ENCODE results near the gene XRCC1. TPM values are rescaled to one million over a fixed set of nuclear protein-coding genes. Genes with fewer than 3 reads are reported as not detected.

XRCC1 gene
- total RNA-seq, 1 experiment from 2014 or later, result 40.7 TPM

DNA sequence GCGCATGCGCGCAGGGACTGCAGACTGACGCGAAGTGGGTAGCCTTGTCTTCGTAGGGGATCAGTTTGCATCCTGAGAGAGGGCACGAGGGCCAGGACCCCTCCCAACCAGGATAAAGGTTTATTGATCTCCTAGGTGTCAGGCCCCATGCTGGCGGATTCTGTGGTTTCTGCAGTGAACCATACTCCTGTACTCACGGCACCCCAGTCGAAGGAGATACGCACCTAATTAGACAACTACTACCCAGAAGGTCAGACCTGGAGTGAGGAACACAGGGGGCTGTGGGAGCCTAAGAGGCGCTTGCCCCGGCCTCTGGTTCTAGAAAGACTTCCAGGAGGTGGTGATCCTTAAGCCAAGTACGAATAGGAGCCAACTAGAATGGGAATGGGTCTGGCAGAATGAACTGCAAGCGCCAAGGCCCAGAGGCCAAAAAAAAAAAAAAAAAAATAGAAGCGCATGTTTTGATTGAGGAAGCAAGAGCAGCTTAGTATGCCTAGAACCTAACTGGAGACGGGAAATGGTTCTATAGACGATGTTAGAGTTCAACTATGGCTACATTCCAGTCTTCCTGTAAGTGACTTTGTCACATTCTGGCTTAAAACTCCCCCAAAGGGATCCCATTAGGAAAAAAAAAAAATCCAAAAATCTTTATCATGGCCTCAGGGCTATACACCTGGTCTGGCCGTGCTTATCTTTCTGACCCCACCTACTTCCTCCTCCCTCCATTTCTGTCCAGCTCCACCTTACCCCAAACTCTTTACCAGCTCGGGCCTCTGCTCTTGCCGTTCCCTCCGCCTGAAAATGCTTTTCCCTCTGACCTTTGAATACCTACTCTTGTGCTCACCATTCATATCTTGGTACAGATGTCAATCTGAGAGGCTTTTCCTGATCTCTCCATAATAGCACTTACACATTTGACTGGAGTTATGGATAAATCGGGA is 45.0 kb upstream of the XRCC1 start:
- H3K4me1 Mint-ChIP-seq (ENCODE audit: low read depth, unreplicated experiment), result peaks cover 8% of the 10 kb centered on the region
- no peaks in the 10 kb centered on the region for H3K27me3 Mint-ChIP-seq (ENCODE audit: insufficient read depth, unreplicated experiment)
- no peaks in the 10 kb centered on the region for H3K9me3 Mint-ChIP-seq (ENCODE audit: unreplicated experiment)
- ChIA-PET CTCF (no interaction called here), POLR2A (interaction anchor here (1.7 kb wide), 1 partner anchor 48 kb away, joined by 4 read pairs; no protein-coding TSS in a partner anchor)
- TF ChIP-seq, protein P1, sequence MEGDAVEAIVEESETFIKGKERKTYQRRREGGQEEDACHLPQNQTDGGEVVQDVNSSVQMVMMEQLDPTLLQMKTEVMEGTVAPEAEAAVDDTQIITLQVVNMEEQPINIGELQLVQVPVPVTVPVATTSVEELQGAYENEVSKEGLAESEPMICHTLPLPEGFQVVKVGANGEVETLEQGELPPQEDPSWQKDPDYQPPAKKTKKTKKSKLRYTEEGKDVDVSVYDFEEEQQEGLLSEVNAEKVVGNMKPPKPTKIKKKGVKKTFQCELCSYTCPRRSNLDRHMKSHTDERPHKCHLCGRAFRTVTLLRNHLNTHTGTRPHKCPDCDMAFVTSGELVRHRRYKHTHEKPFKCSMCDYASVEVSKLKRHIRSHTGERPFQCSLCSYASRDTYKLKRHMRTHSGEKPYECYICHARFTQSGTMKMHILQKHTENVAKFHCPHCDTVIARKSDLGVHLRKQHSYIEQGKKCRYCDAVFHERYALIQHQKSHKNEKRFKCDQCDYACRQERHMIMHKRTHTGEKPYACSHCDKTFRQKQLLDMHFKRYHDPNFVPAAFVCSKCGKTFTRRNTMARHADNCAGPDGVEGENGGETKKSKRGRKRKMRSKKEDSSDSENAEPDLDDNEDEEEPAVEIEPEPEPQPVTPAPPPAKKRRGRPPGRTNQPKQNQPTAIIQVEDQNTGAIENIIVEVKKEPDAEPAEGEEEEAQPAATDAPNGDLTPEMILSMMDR (IDR thresholded peaks at IDR 0.05; ENCODE audit: insufficient read depth in 1 of 2, low read depth in 1 of 2, low read length in 1 of 2, severe bottlenecking in 1 of 2, unreplicated experiment in 1 of 2), result no peak
- Histone ChIP-seq H3K27me3 (replicated peaks; ENCODE audit: control insufficient read depth, insufficient read depth, low read length) (no peaks in the 10 kb centered on the region), H3K4me3 (ENCODE audit: low read depth, low read length) (peak overlapping the region; percentile 90), H3K4me1 (peaks cover 4% of the 10 kb centered on the region; the same call in 1 of the 2 replicates), H3K9me3 (no peaks in the 10 kb centered on the region), H3K36me3 (ENCODE audit: control insufficient read depth, insufficient read depth, low read length) (no peaks in the 10 kb centered on the region)
- no peak for DNase-seq
- H3K27ac Mint-ChIP-seq (ENCODE audit: unreplicated experiment), result peak overlapping the region; percentile 100
- peaks cover 22% of the 10 kb centered on the region for H3K36me3 Mint-ChIP-seq (ENCODE audit: insufficient read depth, unreplicated experiment)
- BruUV-seq (replicated peaks), result TSS peak; percentile 75
- H3K4me3 Mint-ChIP-seq (ENCODE audit: unreplicated experiment), result peak overlapping the region; percentile 96
- intact Hi-C loops (cut with micrococcal nuclease; ENCODE audit: unreplicated experiment), result no loop called here

DNA sequence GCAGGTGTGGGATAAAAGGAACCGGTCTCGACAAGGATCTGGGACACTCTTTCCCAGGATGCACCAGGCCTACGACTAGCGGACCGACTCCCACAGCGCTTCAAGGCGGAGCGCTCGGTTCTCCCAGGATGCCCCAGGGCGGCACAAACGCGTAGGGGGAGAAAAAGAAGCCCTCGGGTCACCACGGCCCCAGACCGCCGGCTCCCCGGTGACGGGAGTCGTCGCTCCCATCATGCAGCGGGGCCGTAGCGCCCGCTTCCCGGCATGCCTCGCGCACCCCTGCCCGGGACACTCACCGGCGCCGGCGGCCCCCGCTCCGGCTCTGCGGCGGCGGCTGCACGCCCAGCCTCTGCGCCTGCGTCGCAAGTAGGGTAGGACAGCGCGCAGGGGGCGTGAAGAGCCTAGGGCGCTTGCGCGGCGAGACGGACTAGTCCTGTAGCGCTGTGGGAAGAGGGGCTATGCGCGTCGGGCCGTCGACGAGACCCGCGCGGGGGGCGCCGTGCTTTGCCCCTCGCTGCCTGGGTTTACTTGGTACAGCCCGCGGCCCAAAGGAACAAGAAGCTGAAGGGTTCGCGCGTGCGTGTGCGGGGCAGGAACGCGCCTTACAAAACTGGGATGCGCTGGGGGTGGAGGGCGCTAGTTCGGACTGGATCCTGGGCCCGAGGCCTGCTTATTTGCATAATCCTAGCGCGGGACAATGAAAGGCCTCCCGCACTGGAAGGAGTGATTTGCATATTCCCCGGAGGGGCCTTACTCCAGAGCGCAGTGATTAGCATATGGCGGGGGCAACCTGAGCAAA is 44.1 kb upstream of the XRCC1 start, which contains the start of gene ZNF428:
TSS of gene ZNF428 (minus strand) at position 368 of the 799 bp plus-strand sequence. CDS start 5,325 bp downstream, outside the sequence.
- intact Hi-C loops (cut with micrococcal nuclease; ENCODE audit: unreplicated experiment), result loop anchor here (1.0 to 2.0 kb wide), 3 partner anchors 15 to 49 kb away; partner anchors contain the start of genes IRGQ and ZNF576
- Mint-ChIP-seq H3K9me3 (ENCODE audit: unreplicated experiment) (no peaks in the 10 kb centered on the region), H3K4me3 (ENCODE audit: unreplicated experiment) (peak within 1 kb of the TSS; percentile 96), H3K27me3 (ENCODE audit: insufficient read depth, unreplicated experiment) (no peaks in the 10 kb centered on the region), H3K27ac (ENCODE audit: unreplicated experiment) (peak within 1 kb of the TSS; percentile 100), H3K36me3 (ENCODE audit: insufficient read depth, unreplicated experiment) (peaks cover 22% of the 10 kb centered on the region), H3K4me1 (ENCODE audit: low read depth, unreplicated experiment) (peaks cover 8% of the 10 kb centered on the region)
- Histone ChIP-seq H3K36me3 (ENCODE audit: control insufficient read depth, insufficient read depth, low read length) (no peaks in the 10 kb centered on the region), H3K27me3 (replicated peaks; ENCODE audit: control insufficient read depth, insufficient read depth, low read length) (no peaks in the 10 kb centered on the region), H3K4me3 (ENCODE audit: low read depth, low read length) (peak within 1 kb of the TSS; percentile 90), H3K9me3 (no peaks in the 10 kb centered on the region), H3K4me1 (peaks cover 4% of the 10 kb centered on the region; the same call in 1 of the 2 replicates)
- TF ChIP-seq, protein P1 (IDR thresholded peaks at IDR 0.05; ENCODE audit: insufficient read depth in 1 of 2, low read depth in 1 of 2, low read length in 1 of 2, severe bottlenecking in 1 of 2, unreplicated experiment in 1 of 2), result no peak
- POLR2A ChIA-PET, result interaction anchor here (1.7 kb wide), 1 partner anchor 49 kb away, joined by 4 read pairs; no protein-coding TSS in a partner anchor
- CTCF ChIA-PET, result no interaction called here
- DNase-seq, result peak; percentile 91 to 95
- BruUV-seq (replicated peaks), result no TSS peak

DNA sequence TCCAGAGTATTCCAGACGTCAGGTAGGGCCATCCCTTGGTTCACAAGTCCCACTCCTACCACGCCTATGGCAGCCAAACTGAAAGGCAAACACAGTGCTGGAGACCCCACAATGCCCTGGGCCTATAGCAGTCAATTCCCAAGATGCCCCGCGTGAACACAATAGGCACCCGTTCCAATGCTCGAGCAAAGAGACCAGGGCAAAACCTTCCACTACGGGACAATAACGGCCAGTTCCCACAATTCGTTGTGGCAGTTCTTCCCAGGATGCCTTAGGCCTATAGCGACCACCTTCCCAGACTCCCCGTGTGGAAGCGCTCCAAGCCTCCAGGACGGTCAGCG is 43.6 kb upstream of the XRCC1 start:
- POLR2A ChIA-PET, result interaction anchor here (1.7 kb wide), 1 partner anchor 50 kb away, joined by 4 read pairs; no protein-coding TSS in a partner anchor
- peaks cover 17% of the 10 kb centered on the region for H3K36me3 Mint-ChIP-seq (ENCODE audit: insufficient read depth, unreplicated experiment)
- Histone ChIP-seq H3K36me3 (ENCODE audit: control insufficient read depth, insufficient read depth, low read length) (no peaks in the 10 kb centered on the region), H3K9me3 (no peaks in the 10 kb centered on the region), H3K4me1 (peaks cover 4% of the 10 kb centered on the region; the same call in 1 of the 2 replicates), H3K27me3 (replicated peaks; ENCODE audit: control insufficient read depth, insufficient read depth, low read length) (no peaks in the 10 kb centered on the region), H3K4me3 (ENCODE audit: low read depth, low read length) (peak overlapping the region; percentile 90)
- CTCF ChIA-PET, result interaction anchor here (0.7 kb wide), 1 partner anchor 1169 kb away, joined by 4 read pairs; no protein-coding TSS in a partner anchor
- TSS peak; percentile 78 for BruUV-seq (replicated peaks)
- H3K9me3 Mint-ChIP-seq (ENCODE audit: unreplicated experiment), result no peaks in the 10 kb centered on the region
- intact Hi-C loops (cut with micrococcal nuclease; ENCODE audit: unreplicated experiment), result loop anchor here (1.0 to 2.0 kb wide), 3 partner anchors 16 to 49 kb away; partner anchors contain the start of genes IRGQ and ZNF576
- no peak for DNase-seq
- TF ChIP-seq, protein P1 (IDR thresholded peaks at IDR 0.05; ENCODE audit: insufficient read depth in 1 of 2, low read depth in 1 of 2, low read length in 1 of 2, severe bottlenecking in 1 of 2, unreplicated experiment in 1 of 2), result no peak
- peak overlapping the region; percentile 100 for H3K27ac Mint-ChIP-seq (ENCODE audit: unreplicated experiment)
- H3K27me3 Mint-ChIP-seq (ENCODE audit: insufficient read depth, unreplicated experiment), result no peaks in the 10 kb centered on the region
- H3K4me1 Mint-ChIP-seq (ENCODE audit: low read depth, unreplicated experiment), result peaks cover 8% of the 10 kb centered on the region
- H3K4me3 Mint-ChIP-seq (ENCODE audit: unreplicated experiment), result peak overlapping the region; percentile 96
